Astrocyte (in vitro differentiated cells and primary cell): ENCODE measurements around the gene NAALADL2.

Experiments used
- CTCF ChIP-seq: IDR thresholded peaks from 2 replicates; pipeline ENCODE4 v1.5.1; 2011; ENCODE audit warnings: low read depth, mild to moderate bottlenecking, inconsistent platforms, low read length, moderate library complexity; ENCODE audit not compliant: insufficient read depth
- EZH2 ChIP-seq: IDR thresholded peaks from 2 replicates; pipeline ENCODE4 v1.6.1; 2012; ENCODE audit warnings: mild to moderate bottlenecking, low read length, inconsistent platforms; ENCODE audit not compliant: insufficient read depth

GRCh38 chr3:175149675-175150074 lies 290.5 kb downstream of the NAALADL2 start:
- TF ChIP-seq CTCF (no peak), EZH2 (no peak)
